Measurements from ENCODE around the gene RC3H1.

Gene RC3H1

GRCh38 chr1:173988068-173988467 is 34.1 kb downstream of the RC3H1 start:
- TF ChIP-seq CREB1 (IDR thresholded peaks at IDR 0.05; ENCODE audit: low read depth) (no peak), ZBTB7A (IDR thresholded peaks at IDR 0.05; ENCODE audit: low read depth) (no peak), TCF12 (IDR thresholded peaks at IDR 0.05; ENCODE audit: low read depth) (no peak), FOXM1 (IDR thresholded peaks at IDR 0.05; ENCODE audit: borderline replicate concordance, low read depth) (no peak), EP300 (IDR thresholded peaks at IDR 0.05; ENCODE audit: borderline replicate concordance) (no peak), CEBPB (IDR thresholded peaks at IDR 0.05) (no peak), RAD21 (IDR thresholded peaks at IDR 0.05; ENCODE audit: low read depth) (no peak)
- TF ChIP-seq, protein P1, sequence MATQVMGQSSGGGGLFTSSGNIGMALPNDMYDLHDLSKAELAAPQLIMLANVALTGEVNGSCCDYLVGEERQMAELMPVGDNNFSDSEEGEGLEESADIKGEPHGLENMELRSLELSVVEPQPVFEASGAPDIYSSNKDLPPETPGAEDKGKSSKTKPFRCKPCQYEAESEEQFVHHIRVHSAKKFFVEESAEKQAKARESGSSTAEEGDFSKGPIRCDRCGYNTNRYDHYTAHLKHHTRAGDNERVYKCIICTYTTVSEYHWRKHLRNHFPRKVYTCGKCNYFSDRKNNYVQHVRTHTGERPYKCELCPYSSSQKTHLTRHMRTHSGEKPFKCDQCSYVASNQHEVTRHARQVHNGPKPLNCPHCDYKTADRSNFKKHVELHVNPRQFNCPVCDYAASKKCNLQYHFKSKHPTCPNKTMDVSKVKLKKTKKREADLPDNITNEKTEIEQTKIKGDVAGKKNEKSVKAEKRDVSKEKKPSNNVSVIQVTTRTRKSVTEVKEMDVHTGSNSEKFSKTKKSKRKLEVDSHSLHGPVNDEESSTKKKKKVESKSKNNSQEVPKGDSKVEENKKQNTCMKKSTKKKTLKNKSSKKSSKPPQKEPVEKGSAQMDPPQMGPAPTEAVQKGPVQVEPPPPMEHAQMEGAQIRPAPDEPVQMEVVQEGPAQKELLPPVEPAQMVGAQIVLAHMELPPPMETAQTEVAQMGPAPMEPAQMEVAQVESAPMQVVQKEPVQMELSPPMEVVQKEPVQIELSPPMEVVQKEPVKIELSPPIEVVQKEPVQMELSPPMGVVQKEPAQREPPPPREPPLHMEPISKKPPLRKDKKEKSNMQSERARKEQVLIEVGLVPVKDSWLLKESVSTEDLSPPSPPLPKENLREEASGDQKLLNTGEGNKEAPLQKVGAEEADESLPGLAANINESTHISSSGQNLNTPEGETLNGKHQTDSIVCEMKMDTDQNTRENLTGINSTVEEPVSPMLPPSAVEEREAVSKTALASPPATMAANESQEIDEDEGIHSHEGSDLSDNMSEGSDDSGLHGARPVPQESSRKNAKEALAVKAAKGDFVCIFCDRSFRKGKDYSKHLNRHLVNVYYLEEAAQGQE (IDR thresholded peaks at IDR 0.05; ENCODE audit: low read depth), result no peak

DNA sequence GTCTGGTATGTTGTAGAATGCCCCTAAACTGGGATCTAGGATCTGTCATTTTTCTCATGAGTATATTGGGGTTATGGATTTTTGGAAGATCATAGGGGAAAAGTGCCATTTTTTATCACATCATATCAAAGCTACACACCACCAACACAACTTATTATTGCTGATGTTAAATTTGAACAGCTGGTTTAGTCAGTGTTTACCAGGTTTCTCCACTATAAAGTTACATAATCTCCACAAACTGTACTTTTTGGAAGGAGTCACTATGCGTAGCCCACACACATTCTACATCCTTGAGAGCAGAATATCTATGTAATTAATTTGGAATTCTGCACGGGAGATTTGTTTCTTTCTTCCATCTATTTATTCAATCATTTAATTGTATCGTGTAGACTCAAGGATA is 35.2 kb downstream of the RC3H1 start:
- no peak for TF ChIP-seq EGR1 (IDR thresholded peaks at IDR 0.05)
- TF ChIP-seq, protein P2, sequence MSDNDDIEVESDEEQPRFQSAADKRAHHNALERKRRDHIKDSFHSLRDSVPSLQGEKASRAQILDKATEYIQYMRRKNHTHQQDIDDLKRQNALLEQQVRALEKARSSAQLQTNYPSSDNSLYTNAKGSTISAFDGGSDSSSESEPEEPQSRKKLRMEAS (IDR thresholded peaks at IDR 0.05), result no peak

DNA sequence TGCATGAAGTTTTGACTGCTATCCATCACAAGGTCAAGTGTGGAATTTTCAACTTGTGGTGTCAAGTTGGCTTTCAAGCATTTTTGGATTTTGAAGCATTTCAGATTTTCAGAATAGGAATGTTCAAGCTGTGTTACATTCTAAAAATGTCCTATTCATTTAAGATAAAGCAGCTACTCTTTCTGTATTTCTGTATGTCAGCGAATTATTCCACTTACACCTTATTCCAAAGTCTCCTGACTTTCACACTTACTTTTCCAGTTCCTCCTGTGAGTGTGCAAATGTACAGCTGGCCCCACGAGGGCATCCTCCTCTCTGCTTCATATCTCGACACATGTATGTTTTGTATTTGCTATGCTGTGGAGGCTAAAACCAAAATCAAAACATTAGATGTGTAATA is 51.9 kb downstream of the RC3H1 start:
- TF ChIP-seq EGR1 (IDR thresholded peaks at IDR 0.05), result no peak
- TF ChIP-seq, protein P3, sequence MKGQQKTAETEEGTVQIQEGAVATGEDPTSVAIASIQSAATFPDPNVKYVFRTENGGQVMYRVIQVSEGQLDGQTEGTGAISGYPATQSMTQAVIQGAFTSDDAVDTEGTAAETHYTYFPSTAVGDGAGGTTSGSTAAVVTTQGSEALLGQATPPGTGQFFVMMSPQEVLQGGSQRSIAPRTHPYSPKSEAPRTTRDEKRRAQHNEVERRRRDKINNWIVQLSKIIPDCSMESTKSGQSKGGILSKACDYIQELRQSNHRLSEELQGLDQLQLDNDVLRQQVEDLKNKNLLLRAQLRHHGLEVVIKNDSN (IDR thresholded peaks at IDR 0.05), result no peak
- TF ChIP-seq, protein P1 (IDR thresholded peaks at IDR 0.05; ENCODE audit: low read depth), result no peak
- TF ChIP-seq CEBPB (IDR thresholded peaks at IDR 0.05), result no peak
- no peak for TF ChIP-seq YY1 (IDR thresholded peaks at IDR 0.05; ENCODE audit: low read depth)
- TF ChIP-seq TEAD4 (IDR thresholded peaks at IDR 0.05), result no peak
- no peak for TF ChIP-seq NFIC (IDR thresholded peaks at IDR 0.05)
- TF ChIP-seq TCF12 (IDR thresholded peaks at IDR 0.05; ENCODE audit: low read depth), result no peak
- TF ChIP-seq ZBTB7A (IDR thresholded peaks at IDR 0.05; ENCODE audit: low read depth), result no peak
- no peak for TF ChIP-seq FOXM1 (IDR thresholded peaks at IDR 0.05; ENCODE audit: borderline replicate concordance, low read depth)
- no peak for TF ChIP-seq TAF1 (IDR thresholded peaks at IDR 0.05; ENCODE audit: low read depth)
- no peak for TF ChIP-seq EP300 (IDR thresholded peaks at IDR 0.05; ENCODE audit: borderline replicate concordance)
- no peak for TF ChIP-seq CREB1 (IDR thresholded peaks at IDR 0.05; ENCODE audit: low read depth)

GRCh38 chr1:173963477-173963876 is 58.7 kb downstream of the RC3H1 start:
- TF ChIP-seq EP300 (IDR thresholded peaks at IDR 0.05; ENCODE audit: borderline replicate concordance), result no peak
- no peak for TF ChIP-seq ZBTB7A (IDR thresholded peaks at IDR 0.05; ENCODE audit: low read depth)
- TF ChIP-seq, protein P3 (IDR thresholded peaks at IDR 0.05), result no peak
- TF ChIP-seq TEAD4 (IDR thresholded peaks at IDR 0.05), result no peak
- TF ChIP-seq, protein P2 (IDR thresholded peaks at IDR 0.05), result no peak
- no peak for TF ChIP-seq TCF12 (IDR thresholded peaks at IDR 0.05; ENCODE audit: low read depth)
- no peak for TF ChIP-seq CEBPB (IDR thresholded peaks at IDR 0.05)
- no peak for TF ChIP-seq TAF1 (IDR thresholded peaks at IDR 0.05; ENCODE audit: low read depth)
- no peak for TF ChIP-seq FOXM1 (IDR thresholded peaks at IDR 0.05; ENCODE audit: borderline replicate concordance, low read depth)
- no peak for TF ChIP-seq NFIC (IDR thresholded peaks at IDR 0.05)
- TF ChIP-seq, protein P1 (IDR thresholded peaks at IDR 0.05; ENCODE audit: low read depth), result no peak
- TF ChIP-seq YY1 (IDR thresholded peaks at IDR 0.05; ENCODE audit: low read depth), result no peak
- TF ChIP-seq EGR1 (IDR thresholded peaks at IDR 0.05), result no peak
- TF ChIP-seq CREB1 (IDR thresholded peaks at IDR 0.05; ENCODE audit: low read depth), result no peak
- no peak for TF ChIP-seq RAD21 (IDR thresholded peaks at IDR 0.05; ENCODE audit: low read depth)

- TF ChIP-seq YY1 (IDR thresholded peaks at IDR 0.05; ENCODE audit: low read depth), result no peak
- TF ChIP-seq RAD21 (IDR thresholded peaks at IDR 0.05; ENCODE audit: low read depth), result no peak
- TF ChIP-seq, protein P1 (IDR thresholded peaks at IDR 0.05; ENCODE audit: low read depth), result no peak
- TF ChIP-seq, protein P3 (IDR thresholded peaks at IDR 0.05), result no peak
- no peak for TF ChIP-seq TEAD4 (IDR thresholded peaks at IDR 0.05)
- TF ChIP-seq, protein P2 (IDR thresholded peaks at IDR 0.05), result no peak
- no peak for TF ChIP-seq ZBTB7A (IDR thresholded peaks at IDR 0.05; ENCODE audit: low read depth)
- no peak for TF ChIP-seq NFIC (IDR thresholded peaks at IDR 0.05)
- no peak for TF ChIP-seq CEBPB (IDR thresholded peaks at IDR 0.05)
- TF ChIP-seq FOXM1 (IDR thresholded peaks at IDR 0.05; ENCODE audit: borderline replicate concordance, low read depth), result no peak
- TF ChIP-seq TAF1 (IDR thresholded peaks at IDR 0.05; ENCODE audit: low read depth), result no peak
- no peak for TF ChIP-seq TCF12 (IDR thresholded peaks at IDR 0.05; ENCODE audit: low read depth)
- no peak for TF ChIP-seq CREB1 (IDR thresholded peaks at IDR 0.05; ENCODE audit: low read depth)
- TF ChIP-seq EGR1 (IDR thresholded peaks at IDR 0.05), result no peak
- no peak for TF ChIP-seq EP300 (IDR thresholded peaks at IDR 0.05; ENCODE audit: borderline replicate concordance)
Observed at GRCh38 chr1:173960625-173961024, 61.5 kb downstream of the RC3H1 start.
